HepG2 (cell line): Measurements from ENCODE around the gene MS4A18. TPM values are rescaled to one million over a fixed set of nuclear protein-coding genes. Genes with fewer than 3 reads are reported as not detected.

Experiments
- ZFP36L1 ChIP-seq: sonication (generic); formaldehyde crosslinking; IDR thresholded peaks from 2 replicates; pipeline ENCODE4 v1.8.0; 2022; ENCODE audit warnings: mild to moderate bottlenecking, missing genetic modification reagents, moderate library complexity
- ZNF282 ChIP-seq: fragments of 450-650 bp; IDR thresholded peaks from 2 replicates; pipeline ENCODE4 v1.6.1; 2018; ENCODE audit not compliant: partially characterized antibody
- ZNF552 ChIP-seq: sonication (generic); formaldehyde crosslinking; IDR thresholded peaks from 2 replicates; pipeline ENCODE4 v1.9.0; 2022; ENCODE audit warnings: missing genetic modification reagents, mild to moderate bottlenecking, borderline replicate concordance
- polyA plus RNA-seq, 8 experiments: library from polyadenylated mRNA; depleted of rRNA in 3 of 8; stranded (reverse) in 7 of 8; unstranded in 1 of 8; fragments of >200 nt; fragmentation: Illumina TruSeq in 4 of 8; extraction: Trizol in 4 of 8; gene quantifications; 2 replicates each; pipeline versions ENCODE4 v1.2.1 to v1.2.3, GENCODE V29; 2011 to 2016; ENCODE audit warnings: low read depth in 4 of 8, missing spikeins in 1 of 8, mixed read lengths in 1 of 8; ENCODE audit not compliant: insufficient read depth in 1 of 8
- total RNA-seq, 5 experiments: library from RNA; depleted of rRNA; stranded (reverse); fragments of >200 nt; fragmentation: Illumina TruSeq; extraction: Trizol; gene quantifications; 2 replicates each; pipeline ENCODE4 v1.2.3, GENCODE V29; 2016; ENCODE audit warnings: low read depth in 1 of 5

MS4A18 gene
- total and polyA plus RNA-seq, 2 of the 13 experiments (the other 11 are each of a cell fraction or from before 2014, with no cell fraction given) = not detected

- TF ChIP-seq ZFP36L1 (CRISPR knock-in tag) = no peak
- TF ChIP-seq ZNF282 = no peak
- TF ChIP-seq ZNF552 = no peak
Observed at GRCh38 chr11:60792521-60792920, 68.0 kb downstream of the MS4A18 start (continued).

Other genes starting within 250 kb of the MS4A18 start
- not detected in 2 replicates for gene MS4A12, start 231.9 kb upstream of the MS4A18 start, total RNA-seq (2016; rRNA removed; fragmentation: Illumina TruSeq; extraction: Trizol)
- gene MS4A12, start 231.9 kb upstream of the MS4A18 start, polyA plus RNA-seq (2011; rRNA removed) = not detected in 2 replicates
- not detected in 2 replicates for gene MS4A13, start 209.3 kb upstream of the MS4A18 start, total RNA-seq (2016; rRNA removed; fragmentation: Illumina TruSeq; extraction: Trizol)
- gene MS4A13, start 209.3 kb upstream of the MS4A18 start, polyA plus RNA-seq (2011; rRNA removed) = not detected in 2 replicates
- gene MS4A8, start 25.1 kb upstream of the MS4A18 start, total RNA-seq (2016; rRNA removed; fragmentation: Illumina TruSeq; extraction: Trizol) = not detected in 2 replicates
- gene MS4A8, start 25.1 kb upstream of the MS4A18 start, polyA plus RNA-seq (2011; rRNA removed) = not detected in 2 replicates
- gene MS4A15, start 32.1 kb downstream of the MS4A18 start, total RNA-seq (2016; rRNA removed; fragmentation: Illumina TruSeq; extraction: Trizol) = not detected in 2 replicates
- gene MS4A15, start 32.1 kb downstream of the MS4A18 start, polyA plus RNA-seq (2011; rRNA removed) = not detected in 2 replicates
- not detected in 2 replicates for gene MS4A10, start 60.6 kb downstream of the MS4A18 start, total RNA-seq (2016; rRNA removed; fragmentation: Illumina TruSeq; extraction: Trizol)
- gene MS4A10, start 60.6 kb downstream of the MS4A18 start, polyA plus RNA-seq (2011; rRNA removed) = not detected in 2 replicates
- gene CCDC86, start 117.4 kb downstream of the MS4A18 start, total RNA-seq (2016; rRNA removed; fragmentation: Illumina TruSeq; extraction: Trizol) = 37.6 and 46.6 TPM in 2 replicates
- gene CCDC86, start 117.4 kb downstream of the MS4A18 start, polyA plus RNA-seq (2011; rRNA removed) = 33.8 and 34.4 TPM in 2 replicates
- 1.0 and 2.5 TPM in 2 replicates for gene PTGDR2, start 131.2 kb downstream of the MS4A18 start, total RNA-seq (2016; rRNA removed; fragmentation: Illumina TruSeq; extraction: Trizol)
- 1.9 and 2.1 TPM in 2 replicates for gene PTGDR2, start 131.2 kb downstream of the MS4A18 start, polyA plus RNA-seq (2011; rRNA removed)
- not detected in 2 replicates for gene ZP1, start 142.8 kb downstream of the MS4A18 start, total RNA-seq (2016; rRNA removed; fragmentation: Illumina TruSeq; extraction: Trizol)
- gene ZP1, start 142.8 kb downstream of the MS4A18 start, polyA plus RNA-seq (2011; rRNA removed) = 0.16 and 0.26 TPM in 2 replicates
- gene PRPF19, start 181.9 kb downstream of the MS4A18 start, total RNA-seq (2016; rRNA removed; fragmentation: Illumina TruSeq; extraction: Trizol) = 91.1 and 115 TPM in 2 replicates
- gene PRPF19, start 181.9 kb downstream of the MS4A18 start, polyA plus RNA-seq (2011; rRNA removed) = 25.0 and 27.4 TPM in 2 replicates
- gene TMEM109, start 189.4 kb downstream of the MS4A18 start, total RNA-seq (2016; rRNA removed; fragmentation: Illumina TruSeq; extraction: Trizol) = 10.7 and 18.0 TPM in 2 replicates
- gene TMEM109, start 189.4 kb downstream of the MS4A18 start, polyA plus RNA-seq (2011; rRNA removed) = 7.7 and 12.2 TPM in 2 replicates
- gene TMEM132A, start 199.7 kb downstream of the MS4A18 start, total RNA-seq (2016; rRNA removed; fragmentation: Illumina TruSeq; extraction: Trizol) = 8.4 and 32.9 TPM in 2 replicates
- gene TMEM132A, start 199.7 kb downstream of the MS4A18 start, polyA plus RNA-seq (2011; rRNA removed) = 11.1 and 22.7 TPM in 2 replicates
- 0.58 and 0.77 TPM in 2 replicates for gene SLC15A3, start 227.5 kb downstream of the MS4A18 start, total RNA-seq (2016; rRNA removed; fragmentation: Illumina TruSeq; extraction: Trizol)
- gene SLC15A3, start 227.5 kb downstream of the MS4A18 start, polyA plus RNA-seq (2011; rRNA removed) = 0.45 and 1.1 TPM in 2 replicates
- gene CD6, start 247.0 kb downstream of the MS4A18 start, total RNA-seq (2016; rRNA removed; fragmentation: Illumina TruSeq; extraction: Trizol) = not detected in 2 replicates
- not detected in 2 replicates for gene CD6, start 247.0 kb downstream of the MS4A18 start, polyA plus RNA-seq (2011; rRNA removed)